ENCODE measurements around the gene RASL10A. TPM values are rescaled to one million over a fixed set of nuclear protein-coding genes. Genes with fewer than 3 reads are reported as not detected.

The RASL10A gene
- total and polyA plus RNA-seq, 2 experiments from 2014 or later, result 1.2 to 3.6 TPM

DNA sequence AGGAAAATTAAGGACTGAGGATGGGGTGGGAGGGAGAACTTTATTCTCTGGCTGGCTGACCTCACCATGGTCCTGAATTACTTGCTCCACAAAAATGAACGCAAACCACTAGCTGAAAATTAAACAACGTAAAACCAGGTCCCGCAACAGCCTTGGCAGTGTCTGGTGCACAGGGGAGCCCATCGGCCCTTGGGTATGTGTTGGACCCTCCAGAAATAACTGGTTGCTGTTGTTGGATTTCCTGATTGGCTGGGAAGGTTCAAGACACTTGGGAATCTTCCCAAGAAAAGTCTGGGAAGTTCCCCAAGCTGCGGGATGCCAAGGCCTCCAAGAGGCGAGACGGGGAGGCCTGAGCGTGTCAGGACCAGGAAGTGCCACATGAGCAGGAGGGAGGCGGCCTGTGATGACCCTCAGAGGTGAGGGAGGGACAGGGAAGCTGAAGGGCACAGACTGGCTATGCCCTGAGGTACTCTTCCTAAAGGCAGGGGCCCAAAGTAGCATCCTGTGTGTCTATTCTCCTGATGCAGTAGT, 10.4 kb upstream of the RASL10A start:
- H3K4me3 ChIP-seq, result no peak overlapping the region
- no peaks in the 10 kb centered on the region for H3K9me3 ChIP-seq (ENCODE audit: low read depth)
- DNase-seq (ENCODE audit: low read depth in 1 of 2, low spot score in 1 of 2), result no peak
- H3K4me1 ChIP-seq (ENCODE audit: low read depth), result no peaks in the 10 kb centered on the region
- no peak for TF ChIP-seq CTCF (IDR thresholded peaks at IDR 0.05; ENCODE audit: low read depth, low read length)
- no peaks in the 10 kb centered on the region for H3K27me3 ChIP-seq
- peaks cover 2% of the 10 kb centered on the region for H3K36me3 ChIP-seq
- no peak overlapping the region for H3K27ac ChIP-seq

DNA sequence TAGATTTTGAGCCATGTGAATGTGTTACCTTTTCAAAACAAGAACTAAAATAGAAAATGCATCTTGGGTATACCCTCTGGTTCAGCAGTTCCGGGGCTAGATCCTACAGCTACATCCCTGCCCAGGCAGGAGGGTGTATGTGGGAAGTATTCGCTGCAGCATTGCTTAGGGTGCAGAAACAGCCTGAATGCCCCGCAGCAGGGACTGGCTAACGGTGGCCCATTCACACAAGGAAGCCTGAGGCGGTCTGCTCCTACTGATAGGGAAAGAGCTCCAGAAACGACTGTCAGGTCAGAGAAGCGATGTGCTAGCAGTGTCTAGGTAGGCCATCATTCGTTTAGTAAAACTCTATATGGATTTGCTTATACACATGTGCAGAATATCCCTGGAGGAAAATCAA, 9.9 kb upstream of the RASL10A start:
- Histone ChIP-seq H3K36me3 (peaks cover 2% of the 10 kb centered on the region), H3K27me3 (no peaks in the 10 kb centered on the region), H3K9me3 (ENCODE audit: low read depth) (no peaks in the 10 kb centered on the region), H3K4me3 (no peak overlapping the region), H3K27ac (no peak overlapping the region), H3K4me1 (ENCODE audit: low read depth) (no peaks in the 10 kb centered on the region)
- no peak for DNase-seq (ENCODE audit: low read depth in 1 of 2, low spot score in 1 of 2)
- no peak for TF ChIP-seq CTCF (IDR thresholded peaks at IDR 0.05; ENCODE audit: low read depth, low read length)

- Histone ChIP-seq H3K27ac (no peak overlapping the region), H3K4me1 (ENCODE audit: low read depth) (no peaks in the 10 kb centered on the region), H3K36me3 (peaks cover 2% of the 10 kb centered on the region), H3K9me3 (ENCODE audit: low read depth) (no peaks in the 10 kb centered on the region), H3K27me3 (no peaks in the 10 kb centered on the region), H3K4me3 (no peak overlapping the region)
- no peak for TF ChIP-seq CTCF (IDR thresholded peaks at IDR 0.05; ENCODE audit: low read depth, low read length)
- no peak for DNase-seq (ENCODE audit: low read depth in 1 of 2, low spot score in 1 of 2)
Observed at GRCh38 chr22:29323641-29324040, 8.1 kb upstream of the RASL10A start.

DNA sequence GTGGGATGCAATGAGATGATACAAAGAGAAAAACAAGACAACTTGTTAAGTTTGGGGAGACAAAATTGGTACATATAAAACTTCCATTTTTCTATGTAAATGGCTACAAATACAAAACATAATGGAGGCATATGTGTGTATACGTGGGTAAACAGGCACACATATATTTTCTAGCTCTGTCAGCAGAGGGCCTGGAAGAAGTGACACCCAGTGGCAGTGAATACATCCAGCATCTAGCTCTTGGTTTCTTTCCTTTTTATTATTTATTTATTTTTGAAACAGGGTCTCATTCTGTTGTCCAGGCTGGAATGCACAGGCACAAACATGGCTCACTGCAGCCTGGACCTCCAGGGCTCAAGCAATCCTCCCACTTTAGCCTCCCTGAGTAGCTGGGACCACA, 5.0 kb upstream of the RASL10A start:
- no peaks in the 10 kb centered on the region for H3K9me3 ChIP-seq (ENCODE audit: low read depth)
- TF ChIP-seq CTCF (IDR thresholded peaks at IDR 0.05; ENCODE audit: low read depth, low read length), result peak; percentile 9
- no peak overlapping the region for H3K4me3 ChIP-seq
- H3K4me1 ChIP-seq (ENCODE audit: low read depth), result no peaks in the 10 kb centered on the region
- no peak overlapping the region for H3K27ac ChIP-seq
- DNase-seq (ENCODE audit: low read depth in 1 of 2, low spot score in 1 of 2), result no peak
- H3K36me3 ChIP-seq, result no peaks in the 10 kb centered on the region
- H3K27me3 ChIP-seq, result peaks cover 10% of the 10 kb centered on the region

DNA sequence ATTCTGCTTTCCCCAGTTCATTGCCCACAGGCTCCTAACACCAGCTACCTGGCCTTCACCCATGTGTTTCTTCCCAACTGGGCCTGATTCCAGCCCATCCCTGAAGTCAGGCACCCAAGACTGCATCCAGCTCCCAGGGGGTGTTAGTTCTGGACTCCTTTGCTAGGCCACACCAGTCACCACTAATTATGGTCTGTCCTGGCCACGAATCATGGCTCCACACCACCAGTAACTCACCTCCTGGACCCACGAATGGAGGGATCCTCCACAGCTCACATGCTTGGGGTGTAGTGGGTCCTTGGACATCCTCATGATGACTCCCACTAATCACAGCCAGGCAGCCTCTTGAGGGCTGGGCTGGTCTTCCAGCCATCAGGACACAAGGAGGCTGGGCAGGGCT, 3.6 kb upstream of the RASL10A start:
- no peak for DNase-seq (ENCODE audit: low read depth in 1 of 2, low spot score in 1 of 2)
- H3K4me1 ChIP-seq (ENCODE audit: low read depth), result no peaks in the 10 kb centered on the region
- H3K27ac ChIP-seq, result no peak overlapping the region
- H3K27me3 ChIP-seq, result peaks cover 25% of the 10 kb centered on the region
- no peak overlapping the region for H3K4me3 ChIP-seq
- H3K36me3 ChIP-seq, result no peaks in the 10 kb centered on the region
- no peak for TF ChIP-seq CTCF (IDR thresholded peaks at IDR 0.05; ENCODE audit: low read depth, low read length)
- H3K9me3 ChIP-seq (ENCODE audit: low read depth), result no peaks in the 10 kb centered on the region

Measured in cardiac muscle cell (in vitro differentiated cells and primary cell).